Measurements from ENCODE around the gene SPG11.

The SPG11 gene

DNA sequence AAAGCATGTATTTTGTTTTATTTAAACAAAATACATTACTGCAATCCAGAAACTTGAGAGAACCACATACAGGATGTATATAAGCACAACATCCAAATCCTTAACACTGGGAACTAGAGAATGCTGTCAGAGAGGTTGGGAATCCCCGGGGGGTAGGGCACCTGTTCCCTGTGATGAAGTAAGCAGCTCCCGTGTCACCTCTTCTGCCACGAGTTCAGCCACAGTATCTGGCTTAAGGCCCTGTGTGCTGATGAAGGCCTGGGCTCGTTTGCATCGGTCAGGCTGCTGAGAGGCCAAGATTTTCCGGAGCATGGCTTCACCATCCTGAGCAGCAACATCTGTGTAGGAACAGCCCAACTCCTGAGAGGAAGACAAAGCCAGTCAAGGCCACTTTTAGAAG, 90.1 kb downstream of the SPG11 start:
- no peak overlapping the region for H3K4me3 ChIP-seq (ENCODE audit: low read depth, low read length)
- no peak for TF ChIP-seq MAX (IDR thresholded peaks at IDR 0.05; ENCODE audit: low read depth, low read length)
- no peak for TF ChIP-seq CTCF (IDR thresholded peaks at IDR 0.05; ENCODE audit: low read depth, low read length)
- TF ChIP-seq MYC (IDR thresholded peaks at IDR 0.05; ENCODE audit: low read depth, low read length): no peak
- TF ChIP-seq POLR2A (IDR thresholded peaks at IDR 0.05; ENCODE audit: extremely low read depth, insufficient read length): no peak
- no peak for DNase-seq (ENCODE audit: low read depth)

DNA sequence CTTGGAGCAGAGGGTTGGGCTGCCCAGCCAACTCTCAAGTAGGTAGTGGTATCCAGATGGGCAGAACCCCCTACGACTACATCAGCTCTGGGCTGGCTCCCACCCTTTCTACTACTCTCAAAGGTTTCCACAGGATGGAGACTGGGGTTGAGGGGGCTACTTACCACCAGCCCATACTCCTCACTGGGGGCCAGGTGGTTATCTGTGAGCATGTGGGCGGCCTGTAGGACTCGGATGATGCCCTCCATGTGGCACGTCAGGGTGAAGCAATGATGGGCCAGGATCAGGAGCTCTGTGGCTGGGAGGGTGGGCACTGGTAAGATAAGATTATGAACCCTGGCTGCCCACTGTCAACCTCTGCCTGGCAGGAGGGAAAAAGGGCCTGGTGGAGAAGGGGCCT, 93.1 kb downstream of the SPG11 start:
- no peak for DNase-seq (ENCODE audit: low read depth)
- TF ChIP-seq MYC (IDR thresholded peaks at IDR 0.05; ENCODE audit: low read depth, low read length) (no peak), MAX (IDR thresholded peaks at IDR 0.05; ENCODE audit: low read depth, low read length) (no peak), CTCF (IDR thresholded peaks at IDR 0.05; ENCODE audit: low read depth, low read length) (no peak), POLR2A (IDR thresholded peaks at IDR 0.05; ENCODE audit: extremely low read depth, insufficient read length) (no peak)
- H3K4me3 ChIP-seq (ENCODE audit: low read depth, low read length): no peak overlapping the region

GRCh38 chr15:44569316-44569715, 94.1 kb downstream of the SPG11 start:
- no peak for TF ChIP-seq POLR2A (IDR thresholded peaks at IDR 0.05; ENCODE audit: extremely low read depth, insufficient read length)
- TF ChIP-seq MYC (IDR thresholded peaks at IDR 0.05; ENCODE audit: low read depth, low read length): no peak
- TF ChIP-seq MAX (IDR thresholded peaks at IDR 0.05; ENCODE audit: low read depth, low read length): no peak
- no peak for TF ChIP-seq CTCF (IDR thresholded peaks at IDR 0.05; ENCODE audit: low read depth, low read length)
- no peak for DNase-seq (ENCODE audit: low read depth)
- H3K4me3 ChIP-seq (ENCODE audit: low read depth, low read length): no peak overlapping the region

DNA sequence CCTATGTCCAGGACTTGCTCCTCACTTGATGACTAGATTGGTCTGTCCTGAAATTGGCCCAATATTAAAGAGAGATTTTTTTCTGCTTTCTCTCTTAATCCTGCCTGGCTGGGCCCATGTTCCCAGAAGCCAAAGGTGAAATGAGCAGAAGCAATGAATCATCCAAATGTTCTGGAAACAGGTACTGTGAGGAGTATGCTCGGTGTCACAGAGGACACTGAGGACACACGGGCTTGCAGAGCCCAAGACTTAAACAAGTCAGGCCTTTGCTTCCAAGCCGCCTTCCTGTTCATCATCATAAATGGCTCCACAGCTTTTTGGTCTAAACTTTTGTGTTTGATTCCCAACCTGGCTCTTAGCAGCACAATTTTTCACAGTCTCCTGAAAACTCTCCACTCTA, 95.1 kb downstream of the SPG11 start:
- TF ChIP-seq POLR2A (IDR thresholded peaks at IDR 0.05; ENCODE audit: extremely low read depth, insufficient read length) (no peak), MAX (IDR thresholded peaks at IDR 0.05; ENCODE audit: low read depth, low read length) (no peak), CTCF (IDR thresholded peaks at IDR 0.05; ENCODE audit: low read depth, low read length) (no peak)
- no peak overlapping the region for H3K4me3 ChIP-seq (ENCODE audit: low read depth, low read length)
- no peak for DNase-seq (ENCODE audit: low read depth)

- H3K4me3 ChIP-seq (ENCODE audit: low read depth, low read length): no peak overlapping the region
- DNase-seq (ENCODE audit: low read depth): no peak
- TF ChIP-seq POLR2A (IDR thresholded peaks at IDR 0.05; ENCODE audit: extremely low read depth, insufficient read length) (no peak), CTCF (IDR thresholded peaks at IDR 0.05; ENCODE audit: low read depth, low read length) (no peak), MAX (IDR thresholded peaks at IDR 0.05; ENCODE audit: low read depth, low read length) (no peak), MYC (IDR thresholded peaks at IDR 0.05; ENCODE audit: low read depth, low read length) (no peak)
These were observed 97.3 kb downstream of the SPG11 start for GRCh38 chr15:44566155-44566540.
